COLO829 (cell line): ENCODE measurements around the gene DDX6.
"Not testable (repeated sequence)": the region's sequence is repeated elsewhere in the genome, so short reads cannot be mapped to it uniquely, and the experiment has no call there.

ENCODE experiments used
- DNase-seq: peaks from one replicate; pipeline ENCODE4 v3.0.0; 2012; ENCODE audit warnings: low spot score

The DDX6 gene

GRCh38 chr11:118740892-118741291 lies 50.1 kb downstream of the DDX6 start:
- no peak for DNase-seq

GRCh38 chr11:118735203-118735602 lies 55.8 kb downstream of the DDX6 start:
- no peak for DNase-seq

GRCh38 chr11:118734031-118734430 lies 56.9 kb downstream of the DDX6 start:
- DNase-seq: no peak

GRCh38 chr11:118729753-118730152 lies 61.2 kb downstream of the DDX6 start:
- not testable (repeated sequence) for DNase-seq

- DNase-seq: not testable (repeated sequence)
These were observed 62.9 kb downstream of the DDX6 start for GRCh38 chr11:118728112-118728511.

- not testable (repeated sequence) for DNase-seq
These were observed 63.3 kb downstream of the DDX6 start for GRCh38 chr11:118727721-118728066.

- not testable (repeated sequence) for DNase-seq
These were observed 63.8 kb downstream of the DDX6 start for GRCh38 chr11:118727001-118727720.

GRCh38 chr11:118721478-118722015 lies 69.4 kb downstream of the DDX6 start:
- DNase-seq: not testable (repeated sequence)

- DNase-seq: not testable (repeated sequence)
These were observed 70.2 kb downstream of the DDX6 start for GRCh38 chr11:118720740-118721139.

- DNase-seq: not testable (repeated sequence)
These were observed 70.9 kb downstream of the DDX6 start for GRCh38 chr11:118720078-118720477.

GRCh38 chr11:118718562-118718961 lies 72.4 kb downstream of the DDX6 start:
- DNase-seq: not testable (repeated sequence)

- DNase-seq: not testable (repeated sequence)
These were observed 73.2 kb downstream of the DDX6 start for GRCh38 chr11:118717733-118718132.

GRCh38 chr11:118717221-118717620 lies 73.7 kb downstream of the DDX6 start:
- DNase-seq: not testable (repeated sequence)

- no peak for DNase-seq
These were observed 75.1 kb downstream of the DDX6 start for GRCh38 chr11:118715837-118716260.

- no peak for DNase-seq
These were observed 75.6 kb downstream of the DDX6 start for GRCh38 chr11:118715245-118715831.

GRCh38 chr11:118714816-118715215 lies 76.1 kb downstream of the DDX6 start:
- DNase-seq: no peak

- DNase-seq: not testable (repeated sequence)
These were observed 76.5 kb downstream of the DDX6 start for GRCh38 chr11:118714416-118714815.

GRCh38 chr11:118708296-118708695 lies 82.7 kb downstream of the DDX6 start:
- DNase-seq: no peak

GRCh38 chr11:118706546-118706825 lies 84.5 kb downstream of the DDX6 start:
- DNase-seq: no peak

- DNase-seq: no peak
These were observed 85.0 kb downstream of the DDX6 start for GRCh38 chr11:118705791-118706545.

GRCh38 chr11:118705111-118705741 lies 85.7 kb downstream of the DDX6 start:
- no peak for DNase-seq

- no peak for DNase-seq
These were observed 87.3 kb downstream of the DDX6 start for GRCh38 chr11:118703563-118704106.
